GM12891 (cell line): ENCODE measurements around the gene ARL17B.
"Not testable (repeated sequence)": the region's sequence is repeated elsewhere in the genome, so short reads cannot be mapped to it uniquely, and the experiment has no call there.

ENCODE experiments used
- DNase-seq: peaks from one replicate; pipeline ENCODE4 v3.0.0; 2011; ENCODE audit warnings: low spot score; ENCODE audit not compliant: insufficient read length
- FAIRE-seq: peaks from 2 replicates; lab custom pipeline; 2011; peaks lifted over from hg19 to GRCh38; lab: Jason Lieb, UNC
- PAX5 ChIP-seq: IDR thresholded peaks from 2 replicates; pipeline ENCODE4 v1.6.1; 2011; ENCODE audit warnings: low read length, moderate library complexity, mild to moderate bottlenecking; ENCODE audit not compliant: insufficient read depth, severe bottlenecking
- POLR2A ChIP-seq: IDR thresholded peaks from 2 replicates; pipeline ENCODE4 v1.6.1; 2011; ENCODE audit warnings: low read depth, low read length, control low read depth
- POLR2AphosphoS5 ChIP-seq: IDR thresholded peaks from 2 replicates; pipeline ENCODE4 v1.6.1; 2011; ENCODE audit warnings: low read depth, low read length, control low read depth
- POU2F2 ChIP-seq: IDR thresholded peaks from 2 replicates; pipeline ENCODE4 v1.6.1; 2011; ENCODE audit warnings: low read depth, mild to moderate bottlenecking, control low read depth, low read length, moderate library complexity
- SPI1 ChIP-seq: IDR thresholded peaks from 2 replicates; pipeline ENCODE4 v1.6.1; 2011; ENCODE audit warnings: low read depth, low read length, control low read depth
- TAF1 ChIP-seq: IDR thresholded peaks from 2 replicates; pipeline ENCODE4 v1.6.1; 2011; ENCODE audit warnings: low read depth, low read length, control low read depth

The ARL17B gene

GRCh38 chr17:46294831-46295230 is 66.7 kb downstream of the ARL17B start, which contains the start of gene LRRC37A:
TSS of gene LRRC37A (plus strand) at chr17:46295131. CDS start at chr17:46295134, 3 bp downstream.
- FAIRE-seq, DNase-seq: not testable (repeated sequence)

DNA sequence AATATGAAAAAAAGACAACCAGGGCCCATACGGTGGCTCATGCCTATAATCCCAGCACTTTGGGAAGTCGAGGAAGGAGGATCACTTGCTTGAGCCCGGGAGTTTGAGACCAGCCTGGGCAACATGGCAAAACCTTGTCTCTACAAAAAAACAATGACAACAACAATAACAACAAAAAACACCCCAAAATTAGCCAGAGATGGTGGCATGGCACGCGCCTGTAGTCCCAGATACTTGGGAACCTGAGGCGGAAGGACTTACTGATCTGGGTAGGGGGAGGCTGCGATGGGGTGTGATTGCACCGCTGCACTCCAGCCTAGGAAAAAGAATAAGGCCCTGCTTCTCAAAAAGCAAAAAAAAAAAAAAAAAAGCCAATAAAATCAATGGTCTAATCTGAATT is 69.9 kb downstream of the ARL17B start:
- FAIRE-seq, DNase-seq: not testable (repeated sequence)

GRCh38 chr17:46290906-46291546 is 70.5 kb downstream of the ARL17B start:
- DNase-seq (peak; percentile 46), FAIRE-seq (peak; percentile 97)

GRCh38 chr17:46287587-46287986 is 74.0 kb downstream of the ARL17B start:
- not testable (repeated sequence) for DNase-seq
- FAIRE-seq: peak; percentile 40

More at GRCh38 chr17:46290906-46291546, 70.5 kb downstream of the ARL17B start:
- TF ChIP-seq SPI1 (peak; percentile 87), POLR2A (peak; percentile 56; the same call in 1 of the 2 replicates)

DNA sequence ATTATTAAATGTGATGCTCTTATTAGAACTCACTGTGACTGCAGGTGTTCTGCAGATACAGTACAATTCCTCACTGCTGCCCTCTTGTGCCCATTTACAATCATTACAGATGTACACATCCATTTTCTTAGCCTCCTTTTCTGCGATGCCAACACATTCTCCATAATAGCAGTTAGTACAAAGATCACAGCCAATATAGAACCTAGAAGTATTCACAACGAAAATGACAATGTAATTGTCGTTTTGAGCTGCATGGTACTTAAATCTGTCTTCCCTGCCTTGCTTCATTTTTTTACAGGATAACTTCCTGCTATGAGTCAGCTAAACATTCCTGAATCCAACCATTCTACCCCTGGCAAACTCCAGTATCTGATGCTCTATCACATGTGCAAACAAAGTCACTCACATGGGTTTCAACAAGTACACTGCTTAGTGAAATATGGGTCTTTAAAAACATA is 74.8 kb downstream of the ARL17B start:
- not testable (repeated sequence) for DNase-seq
- peak; percentile 93 for FAIRE-seq

GRCh38 chr17:46285500-46285899 is 76.1 kb downstream of the ARL17B start:
- FAIRE-seq: not testable (repeated sequence)

GRCh38 chr17:46284467-46284866 is 77.1 kb downstream of the ARL17B start:
- not testable (repeated sequence) for FAIRE-seq, DNase-seq

More at GRCh38 chr17:46285500-46285899, 76.1 kb downstream of the ARL17B start:
- not testable (repeated sequence) for DNase-seq

- DNase-seq, FAIRE-seq: not testable (repeated sequence)
These were observed 78.9 kb downstream of the ARL17B start for GRCh38 chr17:46282635-46283034.

GRCh38 chr17:46281336-46281735 is 80.2 kb downstream of the ARL17B start:
- DNase-seq, FAIRE-seq: not testable (repeated sequence)

DNA sequence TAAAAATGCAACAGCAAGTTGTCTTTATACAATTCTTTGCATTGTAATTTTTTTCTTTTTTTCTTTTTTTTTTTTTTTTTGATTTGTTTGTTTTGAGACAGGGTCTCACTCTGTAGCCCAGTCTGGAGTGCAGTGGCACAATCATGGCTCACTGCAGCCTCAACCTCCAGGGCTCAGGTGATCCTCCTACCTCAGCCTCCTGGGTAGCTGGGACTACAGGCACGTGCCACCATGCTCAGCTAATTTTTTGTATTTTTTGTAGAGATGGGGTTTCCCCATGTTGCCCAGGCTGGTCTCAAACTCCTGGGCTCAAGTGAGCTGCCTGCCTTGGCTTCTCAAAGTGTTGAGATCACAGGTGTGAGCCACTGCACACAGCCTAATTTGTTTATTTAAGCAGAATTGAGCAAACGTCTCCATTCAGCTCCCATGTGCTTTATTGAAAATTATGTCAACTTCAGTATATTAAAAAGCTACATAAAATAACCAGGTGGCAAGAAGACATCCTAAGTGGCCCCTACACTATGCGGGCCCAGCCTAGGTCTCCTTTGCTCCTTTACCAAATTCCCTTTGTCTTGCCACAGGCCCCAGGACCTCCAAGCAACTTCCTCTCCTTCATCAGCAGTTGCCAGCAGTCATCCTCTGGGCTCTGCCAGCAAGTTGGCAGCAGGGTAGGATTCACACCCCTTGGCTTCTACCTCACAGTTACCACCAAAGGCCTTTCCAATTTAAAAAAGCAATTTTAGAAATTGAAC is 84.7 kb downstream of the ARL17B start:
- not testable (repeated sequence) for FAIRE-seq, DNase-seq

GRCh38 chr17:46274238-46274637 is 87.3 kb downstream of the ARL17B start:
- no peak for FAIRE-seq
- TF ChIP-seq POLR2A: no peak
- no peak for TF ChIP-seq POU2F2
- TF ChIP-seq POLR2AphosphoS5: no peak
- no peak for TF ChIP-seq TAF1
- TF ChIP-seq PAX5: no peak
- TF ChIP-seq SPI1: no peak
- no peak for DNase-seq

- DNase-seq (no peak), FAIRE-seq (peak; percentile 60)
- TF ChIP-seq POLR2A (no peak), POLR2AphosphoS5 (no peak), PAX5 (no peak), TAF1 (no peak), POU2F2 (no peak), SPI1 (no peak)
These were observed 87.9 kb downstream of the ARL17B start for GRCh38 chr17:46273541-46274236.
